ENCODE measurements around the gene MMP26.
"Not testable (repeated sequence)": the region's sequence is repeated elsewhere in the genome, so short reads cannot be mapped to it uniquely, and the experiment has no call there.

Gene MMP26

GRCh38 chr11:4722616-4723534 is 18.3 kb downstream of the MMP26 start:
- not testable (repeated sequence) for DNase-seq (ENCODE audit: low read depth in 2 of 3, low spot score in 2 of 3)

- no peak for DNase-seq (ENCODE audit: low read depth in 2 of 3, low spot score in 2 of 3)
These were observed 22.6 kb downstream of the MMP26 start for GRCh38 chr11:4727171-4727570.

- DNase-seq (ENCODE audit: low read depth in 2 of 3, low spot score in 2 of 3) = no peak
These were observed 36.2 kb downstream of the MMP26 start for GRCh38 chr11:4740735-4741134.

GRCh38 chr11:4748438-4748837 is 43.9 kb downstream of the MMP26 start:
- DNase-seq (ENCODE audit: low read depth in 2 of 3, low spot score in 2 of 3) = no peak

GRCh38 chr11:4751201-4751600 is 46.6 kb downstream of the MMP26 start:
- no peak for DNase-seq (ENCODE audit: low read depth in 2 of 3, low spot score in 2 of 3)
